HepG2 (cell line): Measurements from ENCODE around the gene BTN1A1. TPM values are rescaled to one million over a fixed set of nuclear protein-coding genes. Genes with fewer than 3 reads are reported as not detected.

Experiments used
- BRF2 ChIP-seq: sonication (generic); formaldehyde crosslinking; IDR thresholded peaks from 2 replicates; pipeline ENCODE4 v1.8.1; 2022; ENCODE audit warnings: mild to moderate bottlenecking, missing genetic modification reagents
- CEBPB ChIP-seq: IDR thresholded peaks from 2 replicates; pipeline ENCODE4 v1.6.1; 2011; ENCODE audit warnings: low read depth, low read length, improper control_type of control experiment, borderline replicate concordance
- ELF3 ChIP-seq: IDR thresholded peaks from 2 replicates; pipeline ENCODE4 v1.6.1; 2016; ENCODE audit warnings: missing genetic modification reagents, missing compliant biosample characterization
- GTF2F1 ChIP-seq: fragments of 150-350 bp; IDR thresholded peaks from 2 replicates; pipeline ENCODE4 v1.6.1; 2014; ENCODE audit warnings: low read length
- KDM3A ChIP-seq: IDR thresholded peaks from 2 replicates; pipeline ENCODE4 v1.6.1; 2018; ENCODE audit warnings: low read depth, missing compliant biosample characterization
- NFIC ChIP-seq: IDR thresholded peaks from 2 replicates; pipeline ENCODE4 v1.6.1; 2012; ENCODE audit warnings: mild to moderate bottlenecking, low read length, inconsistent platforms
- NFKBIZ ChIP-seq: IDR thresholded peaks from 2 replicates; pipeline ENCODE4 v1.6.1; 2018; ENCODE audit warnings: missing genetic modification reagents, missing compliant biosample characterization
- RBM39 ChIP-seq: fragments of 200-400 bp; formaldehyde crosslinking; IDR thresholded peaks from one replicate; pipeline ENCODE4 v1.6.1; 2018; ENCODE audit warnings: antibody characterized with exemption, mild to moderate bottlenecking, low read depth, low read length; ENCODE audit not compliant: poor library complexity, severe bottlenecking
- RFX5 ChIP-seq: IDR thresholded peaks from 2 replicates; pipeline ENCODE4 v1.6.1; 2011; ENCODE audit warnings: low read depth, low read length, improper control_type of control experiment
- SRY ChIP-seq: sonication (generic); formaldehyde crosslinking; IDR thresholded peaks from 2 replicates; pipeline ENCODE4 v1.8.0; 2022; ENCODE audit warnings: mild to moderate bottlenecking, missing genetic modification reagents
- YY1 ChIP-seq: IDR thresholded peaks from 2 replicates; pipeline ENCODE4 v1.6.1; 2011; ENCODE audit warnings: low read length, low read depth, moderate library complexity, mild to moderate bottlenecking; ENCODE audit not compliant: insufficient read depth, insufficient replicate concordance
- ZFP82 ChIP-seq: sonication (generic); formaldehyde crosslinking; IDR thresholded peaks from 2 replicates; pipeline ENCODE4 v1.5.1; 2020; ENCODE audit warnings: mild to moderate bottlenecking, missing genetic modification reagents, borderline replicate concordance
- ZHX2 ChIP-seq, 2 experiments: sonication (generic) in 1 of 2; formaldehyde crosslinking in 1 of 2; IDR thresholded peaks; 2 replicates each; pipeline versions ENCODE4 v1.6.1 to v1.9.0; 2014 to 2022; ENCODE audit warnings: antibody characterized with exemption in 1 of 2, borderline replicate concordance in 1 of 2, inconsistent platforms in 1 of 2, low read depth in 1 of 2, missing genetic modification reagents in 1 of 2
- ZNF563 ChIP-seq: sonication (generic); formaldehyde crosslinking; IDR thresholded peaks from 2 replicates; pipeline ENCODE4 v1.8.0; 2022; ENCODE audit warnings: mild to moderate bottlenecking, moderate library complexity, missing genetic modification reagents
- ZNF615 ChIP-seq: sonication (generic); formaldehyde crosslinking; IDR thresholded peaks from 2 replicates; pipeline ENCODE4 v1.5.0; 2020; ENCODE audit warnings: mild to moderate bottlenecking, missing genetic modification reagents, borderline replicate concordance
- polyA plus RNA-seq, 8 experiments: library from polyadenylated mRNA; depleted of rRNA in 3 of 8; stranded (reverse) in 7 of 8; unstranded in 1 of 8; fragments of >200 nt; fragmentation: Illumina TruSeq in 4 of 8; extraction: Trizol in 4 of 8; gene quantifications; 2 replicates each; pipeline versions ENCODE4 v1.2.1 to v1.2.3, GENCODE V29; 2011 to 2016; ENCODE audit warnings: low read depth in 4 of 8, missing spikeins in 1 of 8, mixed read lengths in 1 of 8; ENCODE audit not compliant: insufficient read depth in 1 of 8
- total RNA-seq, 5 experiments: library from RNA; depleted of rRNA; stranded (reverse); fragments of >200 nt; fragmentation: Illumina TruSeq; extraction: Trizol; gene quantifications; 2 replicates each; pipeline ENCODE4 v1.2.3, GENCODE V29; 2016; ENCODE audit warnings: low read depth in 1 of 5
- TF ChIP-seq, protein P1 (sequence below): sonication (generic); formaldehyde crosslinking; IDR thresholded peaks from 2 replicates; pipeline ENCODE4 v1.4.0; 2020; ENCODE audit warnings: mild to moderate bottlenecking, missing genetic modification reagents, borderline replicate concordance
- TF ChIP-seq, protein P2 (sequence below): sonication (generic); formaldehyde crosslinking; IDR thresholded peaks from 2 replicates; pipeline ENCODE4 v1.4.0; 2020; ENCODE audit warnings: low read depth, mild to moderate bottlenecking, missing genetic modification reagents
- TF ChIP-seq, protein P3 (sequence below): sonication (generic); formaldehyde crosslinking; IDR thresholded peaks from 2 replicates; pipeline ENCODE4 v1.5.1; 2020; ENCODE audit warnings: missing genetic modification reagents, mild to moderate bottlenecking, borderline replicate concordance

BTN1A1 gene
- total and polyA plus RNA-seq, 2 of the 13 experiments (the other 11 are each of a cell fraction or from before 2014, with no cell fraction given), result 0.04 TPM; not detected in 1

GRCh38 chr6:26537846-26538571 is 37.9 kb downstream of the BTN1A1 start, which contains the start of gene HMGN4 (continued):
- TF ChIP-seq, protein P1, sequence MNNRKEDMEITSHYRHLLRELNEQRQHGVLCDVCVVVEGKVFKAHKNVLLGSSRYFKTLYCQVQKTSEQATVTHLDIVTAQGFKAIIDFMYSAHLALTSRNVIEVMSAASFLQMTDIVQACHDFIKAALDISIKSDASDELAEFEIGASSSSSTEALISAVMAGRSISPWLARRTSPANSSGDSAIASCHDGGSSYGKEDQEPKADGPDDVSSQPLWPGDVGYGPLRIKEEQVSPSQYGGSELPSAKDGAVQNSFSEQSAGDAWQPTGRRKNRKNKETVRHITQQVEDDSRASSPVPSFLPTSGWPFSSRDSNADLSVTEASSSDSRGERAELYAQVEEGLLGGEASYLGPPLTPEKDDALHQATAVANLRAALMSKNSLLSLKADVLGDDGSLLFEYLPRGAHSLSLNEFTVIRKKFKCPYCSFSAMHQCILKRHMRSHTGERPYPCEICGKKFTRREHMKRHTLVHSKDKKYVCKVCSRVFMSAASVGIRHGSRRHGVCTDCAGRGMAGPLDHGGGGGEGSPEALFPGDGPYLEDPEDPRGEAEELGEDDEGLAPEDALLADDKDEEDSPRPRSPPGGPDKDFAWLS (CRISPR knock-in tag), result no peak
- TF ChIP-seq SRY (CRISPR knock-in tag) (no peak), GTF2F1 (no peak), NFKBIZ (no peak), ZNF563 (CRISPR knock-in tag) (peak; percentile 77), ZHX2 (IDR thresholded peaks at IDR 0.05; ENCODE audit: low read depth) (no peak; the same call in 1 of the 2 replicates), ZHX2 (CRISPR knock-in tag; IDR thresholded peaks at IDR 0.05; ENCODE audit: borderline replicate concordance) (no peak; the same call in 1 of the 2 replicates), KDM3A (CRISPR knock-in tag) (peak; percentile 48; the same call in 1 of the 2 replicates), BRF2 (CRISPR knock-in tag) (no peak), ELF3 (CRISPR knock-in tag) (peak; percentile 86), RFX5 (no peak), NFIC (peak; percentile 35; the same call in 1 of the 2 replicates), ZFP82 (CRISPR knock-in tag) (peak; percentile 91; the same call in 1 of the 2 replicates), CEBPB (no peak), RBM39 (peak; percentile 33), ZNF615 (CRISPR knock-in tag) (no peak), YY1 (peak; percentile 25)
- TF ChIP-seq, protein P2, sequence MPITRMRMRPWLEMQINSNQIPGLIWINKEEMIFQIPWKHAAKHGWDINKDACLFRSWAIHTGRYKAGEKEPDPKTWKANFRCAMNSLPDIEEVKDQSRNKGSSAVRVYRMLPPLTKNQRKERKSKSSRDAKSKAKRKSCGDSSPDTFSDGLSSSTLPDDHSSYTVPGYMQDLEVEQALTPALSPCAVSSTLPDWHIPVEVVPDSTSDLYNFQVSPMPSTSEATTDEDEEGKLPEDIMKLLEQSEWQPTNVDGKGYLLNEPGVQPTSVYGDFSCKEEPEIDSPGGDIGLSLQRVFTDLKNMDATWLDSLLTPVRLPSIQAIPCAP (CRISPR knock-in tag), result 0 out of 2 replicates have a peak, but pooled peaks have one; percentile 16
- TF ChIP-seq, protein P3, sequence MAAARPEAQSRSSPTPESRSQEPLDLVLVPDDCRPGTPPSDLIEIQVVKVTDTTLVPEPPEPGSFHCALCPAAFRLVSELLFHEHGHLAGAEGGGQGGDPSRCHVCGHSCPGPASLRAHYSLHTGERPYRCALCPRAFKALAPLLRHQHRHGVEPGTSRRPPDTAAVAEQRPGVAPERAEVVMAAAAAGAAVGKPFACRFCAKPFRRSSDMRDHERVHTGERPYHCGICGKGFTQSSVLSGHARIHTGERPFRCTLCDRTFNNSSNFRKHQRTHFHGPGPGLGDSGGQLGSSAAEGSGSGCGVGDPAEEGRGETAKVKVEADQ (CRISPR knock-in tag), result no peak
